ENCODE data around the gene DNAJB8. TPM values are rescaled to one million over a fixed set of nuclear protein-coding genes. Genes with fewer than 3 reads are reported as not detected.
A peak's percentile ranks its signal among the peaks of the same experiment; 100 is the strongest.

Gene DNAJB8
- total RNA-seq, 1 experiment from 2014 or later, result not detected

- peaks cover 0 to 2% of the 10 kb centered on the region in 2 experiments; a peak in 2 of 5 replicates for H3K9me3 Mint-ChIP-seq
Measured at GRCh38 chr3:128459461-128459820, 7.2 kb downstream of the DNAJB8 start.

More at GRCh38 chr3:128459461-128459820, 7.2 kb downstream of the DNAJB8 start:
- no peak overlapping the region for H3K18ac ChIP-seq (ENCODE audit: insufficient read length, low read depth, low read length)
- H2BK120ac ChIP-seq (ENCODE audit: low read depth, low read length, poor library complexity, severe bottlenecking), result no peak overlapping the region
- no peaks in the 10 kb centered on the region for H3K79me2 ChIP-seq (ENCODE audit: insufficient read depth, low read length)
- H3K4me1 ChIP-seq (ENCODE audit: insufficient read depth, low read length), result no peaks in the 10 kb centered on the region
- H4K5ac ChIP-seq (ENCODE audit: insufficient read length, low read depth, low read length), result no peak overlapping the region
- no peaks in the 10 kb centered on the region for H4K20me1 ChIP-seq (ENCODE audit: control insufficient read depth, insufficient read depth, insufficient read length)
- no peaks in the 10 kb centered on the region for H3K79me1 ChIP-seq (ENCODE audit: insufficient read depth, low read depth, low read length, poor library complexity, severe bottlenecking)
- H4K8ac ChIP-seq (replicated peaks; ENCODE audit: insufficient read length, low read depth, low read length), result no peak overlapping the region
- no peak overlapping the region for H3K4ac ChIP-seq (ENCODE audit: low read depth, low read length)
- H2BK20ac ChIP-seq (ENCODE audit: low read depth, low read length, poor library complexity, severe bottlenecking), result no peak overlapping the region
- no CpG with 5 or more reads among the region's 9 CpGs for WGBS (ENCODE audit: extremely low coverage, insufficient read length, low lambda C conversion rate)
- no peak overlapping the region for H3K56ac ChIP-seq (ENCODE audit: insufficient read length, low read depth, low read length)
- no peak for TF ChIP-seq CTCF (conservative IDR thresholded peaks at IDR 0.05)
- no peak overlapping the region for H2AK5ac ChIP-seq (ENCODE audit: insufficient read length, low read length)
- H2BK15ac ChIP-seq (ENCODE audit: low read depth, low read length), result no peak overlapping the region
- no peaks in the 10 kb centered on the region for H3K9me3 ChIP-seq (ENCODE audit: control insufficient read depth, low read depth, low read length)
- H2AFZ ChIP-seq (ENCODE audit: low read length), result no peak overlapping the region
- no peak overlapping the region for H2BK5ac ChIP-seq (ENCODE audit: insufficient read length, low read length)
- no peak overlapping the region for H3K23ac ChIP-seq (ENCODE audit: insufficient read length, low read depth, low read length)
- H3K36me3 Mint-ChIP-seq (ENCODE audit: insufficient read depth in 1 of 3, low read depth in 3 of 3), result no peaks in the 10 kb centered on the region
- H3K14ac ChIP-seq (ENCODE audit: insufficient read depth, low read length), result no peak overlapping the region
- H3K4me2 ChIP-seq (ENCODE audit: insufficient read depth, insufficient read length, low read length), result no peak overlapping the region
- no peak overlapping the region for H2BK12ac ChIP-seq (ENCODE audit: insufficient read length, low read depth, low read length)
- peaks cover 71% of the 10 kb centered on the region for H3K27me3 Mint-ChIP-seq (ENCODE audit: low read depth)
- no peaks in the 10 kb centered on the region for H3K27me3 ChIP-seq (ENCODE audit: insufficient read depth, low read length)
- no peak overlapping the region for H4K91ac ChIP-seq (ENCODE audit: insufficient read length, low read depth, low read length)
- no peak for DNase-seq
- H3K23me2 ChIP-seq (ENCODE audit: insufficient read length, low read depth, low read length, poor library complexity, severe bottlenecking), result no peaks in the 10 kb centered on the region
- no peak overlapping the region for H3T11ph ChIP-seq (ENCODE audit: low read length)
- H3K4me1 Mint-ChIP-seq, result peaks cover 6 to 15% of the 10 kb centered on the region in 2 experiments; a peak in 3 of 4 replicates
- H3K4me3 Mint-ChIP-seq, result no peak overlapping the region
- no peak overlapping the region for H3K9ac ChIP-seq (ENCODE audit: extremely low read depth, insufficient read length, low read length)
- no peak overlapping the region for H3K27ac ChIP-seq (ENCODE audit: insufficient read length, low read depth, low read length)
- peak overlapping the region in 1 of 3 experiments; percentile 79; a peak in 1 of 7 replicates for H3K27ac Mint-ChIP-seq

All from H9 (cell line).